SK-N-SH treated with all-trans-retinoic acid at 6 μM for 48 hours (cell line): ENCODE data around the gene NOP16.

Experiments
- ATAC-seq: fragments of 200-7000 bp; cut with Tn5 transposase; 3 replicates; pipeline ENCODE4 v1.9.1; 2020; ENCODE audit warnings: mild to moderate bottlenecking, moderate library complexity
- ARNTL ChIP-seq: fragments of 450-650 bp; formaldehyde crosslinking; IDR thresholded peaks from 2 replicates; pipeline ENCODE4 v1.5.0; 2020; ENCODE audit warnings: low read depth, mild to moderate bottlenecking, moderate library complexity, borderline replicate concordance
- BACH2 ChIP-seq: fragments of 250-450 bp; sonication (Bioruptor Pico); IDR thresholded peaks from 2 replicates; pipeline ENCODE4 v1.9.0; 2021; ENCODE audit warnings: mild to moderate bottlenecking, borderline replicate concordance
- CREB5 ChIP-seq: fragments of 250-450 bp; sonication (Bioruptor Pico); IDR thresholded peaks from 2 replicates; pipeline ENCODE4 v1.5.1; 2020; ENCODE audit warnings: low read depth, mild to moderate bottlenecking, moderate library complexity
- CSDC2 ChIP-seq: fragments of 250-450 bp; sonication (Bioruptor Pico); IDR thresholded peaks from 2 replicates; pipeline ENCODE4 v1.5.0; 2020; ENCODE audit warnings: mild to moderate bottlenecking, moderate library complexity
- ESRRG ChIP-seq: fragments of 250-450 bp; sonication (Bioruptor Pico); IDR thresholded peaks from 2 replicates; pipeline ENCODE4 v1.6.1; 2021; ENCODE audit warnings: mild to moderate bottlenecking
- GLIS3 ChIP-seq: fragments of 250-450 bp; sonication (Bioruptor Pico); IDR thresholded peaks from 2 replicates; pipeline ENCODE4 v1.5.0; 2020; ENCODE audit warnings: mild to moderate bottlenecking, moderate library complexity
- OSR1 ChIP-seq: fragments of 250-450 bp; sonication (Bioruptor Pico); IDR thresholded peaks from 2 replicates; pipeline ENCODE4 v1.8.0; 2022; ENCODE audit warnings: moderate library complexity, mild to moderate bottlenecking, inconsistent platforms
- PATZ1 ChIP-seq: fragments of 250-450 bp; sonication (Bioruptor Pico); IDR thresholded peaks from 2 replicates; pipeline ENCODE4 v1.8.0; 2020; ENCODE audit warnings: mild to moderate bottlenecking, moderate library complexity, borderline replicate concordance
- POU6F1 ChIP-seq: fragments of 250-450 bp; sonication (Bioruptor Pico); IDR thresholded peaks from 2 replicates; pipeline ENCODE4 v1.8.0; 2021; ENCODE audit warnings: low read depth, mild to moderate bottlenecking, moderate library complexity, borderline replicate concordance
- PPARA ChIP-seq: fragments of 250-450 bp; sonication (Bioruptor Pico); IDR thresholded peaks from 2 replicates; pipeline ENCODE4 v1.5.0; 2020; ENCODE audit warnings: mild to moderate bottlenecking, borderline replicate concordance
- TCF4 ChIP-seq: fragments of 250-450 bp; sonication (Bioruptor Pico); IDR thresholded peaks from 2 replicates; pipeline ENCODE4 v1.8.0; 2021; ENCODE audit warnings: mild to moderate bottlenecking, moderate library complexity, borderline replicate concordance
- TOX ChIP-seq: fragments of 250-450 bp; sonication (Bioruptor Pico); IDR thresholded peaks from 2 replicates; pipeline ENCODE4 v1.8.0; 2021; ENCODE audit warnings: mild to moderate bottlenecking, moderate library complexity, borderline replicate concordance
- TSHZ2 ChIP-seq: fragments of 250-450 bp; sonication (Bioruptor Pico); IDR thresholded peaks from 2 replicates; pipeline ENCODE4 v1.5.0; 2020; ENCODE audit warnings: mild to moderate bottlenecking, moderate library complexity
- ZC3H10 ChIP-seq: fragments of 250-450 bp; sonication (Bioruptor Pico); IDR thresholded peaks from 2 replicates; pipeline ENCODE4 v1.5.1; 2021; ENCODE audit warnings: mild to moderate bottlenecking, moderate library complexity
- ZFP3 ChIP-seq: fragments of 250-450 bp; sonication (Bioruptor Pico); IDR thresholded peaks from 2 replicates; pipeline ENCODE4 v1.5.0; 2020; ENCODE audit warnings: mild to moderate bottlenecking, moderate library complexity
- ZFP30 ChIP-seq: fragments of 450-650 bp; formaldehyde crosslinking; IDR thresholded peaks from 2 replicates; pipeline ENCODE4 v1.5.0; 2022; ENCODE audit warnings: mild to moderate bottlenecking, moderate library complexity
- ZNF565 ChIP-seq: fragments of 450-650 bp; formaldehyde crosslinking; conservative IDR thresholded peaks from 2 replicates; pipeline ENCODE4 v1.5.0; 2020; ENCODE audit warnings: low read depth, mild to moderate bottlenecking, moderate library complexity
- ZNF70 ChIP-seq: fragments of 450-650 bp; formaldehyde crosslinking; IDR thresholded peaks from 2 replicates; pipeline ENCODE4 v1.5.0; 2020; ENCODE audit warnings: mild to moderate bottlenecking, moderate library complexity
- ZNF8 ChIP-seq: fragments of 450-650 bp; formaldehyde crosslinking; IDR thresholded peaks from 2 replicates; pipeline ENCODE4 v1.5.0; 2020; ENCODE audit warnings: mild to moderate bottlenecking, moderate library complexity

The NOP16 gene

GRCh38 chr5:176384366-176384930 lies 4.0 kb downstream of the NOP16 start:
- TF ChIP-seq ZNF8 (no peak), POU6F1 (CRISPR knock-in tag) (no peak), ESRRG (no peak), ZFP3 (CRISPR knock-in tag) (no peak), PATZ1 (no peak), TSHZ2 (CRISPR knock-in tag) (no peak), ZFP30 (CRISPR knock-in tag) (no peak), OSR1 (CRISPR knock-in tag) (no peak), GLIS3 (CRISPR knock-in tag) (no peak), TOX (CRISPR knock-in tag) (no peak), ARNTL (CRISPR knock-in tag) (no peak), CSDC2 (CRISPR knock-in tag) (no peak), CREB5 (CRISPR knock-in tag) (no peak), TCF4 (no peak), ZNF70 (no peak), BACH2 (CRISPR knock-in tag) (no peak), ZNF565 (no peak), PPARA (no peak)
- ATAC-seq = no peak

- no peak for ATAC-seq
- no peak for TF ChIP-seq OSR1 (CRISPR knock-in tag)
- TF ChIP-seq ZNF565 = no peak
- TF ChIP-seq TCF4 = no peak
- no peak for TF ChIP-seq CREB5 (CRISPR knock-in tag)
- no peak for TF ChIP-seq POU6F1 (CRISPR knock-in tag)
- TF ChIP-seq ZNF8 = no peak
- no peak for TF ChIP-seq ARNTL (CRISPR knock-in tag)
- no peak for TF ChIP-seq TSHZ2 (CRISPR knock-in tag)
- no peak for TF ChIP-seq PPARA
- TF ChIP-seq ZNF70 = no peak
- TF ChIP-seq ZC3H10 (CRISPR knock-in tag) = no peak
- TF ChIP-seq ESRRG = no peak
- TF ChIP-seq, all 23 proteins: peak for 0
Observed at GRCh38 chr5:176383961-176384360, 4.4 kb downstream of the NOP16 start.
